Measurements from ENCODE around the gene CAMSAP2. TPM values are rescaled to one million over a fixed set of nuclear protein-coding genes. Genes with fewer than 3 reads are reported as not detected.
A peak's percentile ranks its signal among the peaks of the same experiment; 100 is the strongest.

CAMSAP2 gene
- total and polyA plus RNA-seq, 12 donors = 7.0 to 47.1 (median 38.1) TPM

DNA sequence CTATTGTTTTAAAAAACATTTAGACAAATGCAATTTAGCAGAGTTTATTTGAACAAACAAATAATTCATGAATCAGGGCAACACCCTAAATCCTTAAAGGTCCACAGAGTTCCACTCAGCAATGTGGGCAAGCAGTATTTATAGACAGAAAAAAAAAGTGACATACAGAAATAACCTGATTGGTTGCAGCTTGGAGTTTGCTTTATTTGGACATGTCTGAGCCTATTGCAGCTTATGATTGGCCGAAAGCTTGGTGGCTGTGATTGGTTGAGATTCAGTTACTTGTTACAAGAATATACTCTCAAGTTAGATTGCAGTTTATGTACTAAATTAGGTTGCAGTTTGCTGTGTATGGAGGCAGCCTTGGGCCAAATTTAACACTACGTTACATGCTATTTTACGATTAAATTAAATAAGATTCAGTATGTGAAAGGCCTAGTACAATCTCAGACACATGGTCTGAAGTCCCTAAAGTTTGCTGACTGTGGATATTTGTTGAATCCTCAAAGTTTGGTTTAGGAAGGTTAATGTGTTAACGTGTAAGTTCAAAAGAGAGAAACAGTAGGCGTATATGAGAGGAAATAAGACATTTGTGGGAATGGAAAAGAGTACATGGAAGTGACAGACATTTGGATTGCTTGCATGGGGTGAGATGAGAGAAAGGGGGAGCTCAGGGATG lies 6.9 kb upstream of the CAMSAP2 start:
- H3K4me3 ChIP-seq = no peak overlapping the region
- H3K9me3 ChIP-seq = no peaks in the 10 kb centered on the region
- no peaks in the 10 kb centered on the region for H3K36me3 ChIP-seq
- 96 to 97% methylated on average over 5 of the region's 5 CpGs for WGBS, 2 donors
- peaks cover 0 to under 1% (median 0%) of the 10 kb centered on the region in 7 donors for H3K27me3 ChIP-seq
- intact Hi-C loops (cut with DNase I) = loop anchor here in 1 of 10 donors (10.0 kb wide), 1 partner anchor 57 kb away; no protein-coding TSS in a partner anchor
- ATAC-seq = no peak
- TF ChIP-seq, protein P1, sequence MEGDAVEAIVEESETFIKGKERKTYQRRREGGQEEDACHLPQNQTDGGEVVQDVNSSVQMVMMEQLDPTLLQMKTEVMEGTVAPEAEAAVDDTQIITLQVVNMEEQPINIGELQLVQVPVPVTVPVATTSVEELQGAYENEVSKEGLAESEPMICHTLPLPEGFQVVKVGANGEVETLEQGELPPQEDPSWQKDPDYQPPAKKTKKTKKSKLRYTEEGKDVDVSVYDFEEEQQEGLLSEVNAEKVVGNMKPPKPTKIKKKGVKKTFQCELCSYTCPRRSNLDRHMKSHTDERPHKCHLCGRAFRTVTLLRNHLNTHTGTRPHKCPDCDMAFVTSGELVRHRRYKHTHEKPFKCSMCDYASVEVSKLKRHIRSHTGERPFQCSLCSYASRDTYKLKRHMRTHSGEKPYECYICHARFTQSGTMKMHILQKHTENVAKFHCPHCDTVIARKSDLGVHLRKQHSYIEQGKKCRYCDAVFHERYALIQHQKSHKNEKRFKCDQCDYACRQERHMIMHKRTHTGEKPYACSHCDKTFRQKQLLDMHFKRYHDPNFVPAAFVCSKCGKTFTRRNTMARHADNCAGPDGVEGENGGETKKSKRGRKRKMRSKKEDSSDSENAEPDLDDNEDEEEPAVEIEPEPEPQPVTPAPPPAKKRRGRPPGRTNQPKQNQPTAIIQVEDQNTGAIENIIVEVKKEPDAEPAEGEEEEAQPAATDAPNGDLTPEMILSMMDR (IDR thresholded peaks at IDR 0.05) = no peak
- no peak overlapping the region for H3K27ac ChIP-seq
- DNase-seq = no peak
- H3K4me1 ChIP-seq = peaks cover 0 to 6% (median 0%) of the 10 kb centered on the region in 9 donors

DNA sequence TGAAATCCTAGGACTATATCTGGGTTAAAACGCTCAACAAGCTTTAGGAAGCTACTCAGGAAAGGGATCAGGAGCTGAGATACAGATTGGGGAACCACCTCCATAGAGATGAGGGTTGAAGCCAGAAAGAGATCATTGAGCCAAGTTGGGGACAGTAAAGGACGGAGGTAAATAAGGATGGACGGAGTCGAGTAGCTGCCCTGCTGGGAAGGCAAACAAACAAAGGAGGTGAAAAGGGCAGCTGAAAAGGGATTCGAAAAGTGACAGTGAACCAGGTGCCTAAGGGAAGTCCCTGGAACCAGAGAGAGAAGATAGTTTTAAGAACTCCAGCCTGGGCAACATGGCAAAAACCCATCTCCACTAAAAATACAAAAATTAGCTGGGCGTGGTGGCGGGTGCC lies 6.3 kb upstream of the CAMSAP2 start:
- H3K27ac ChIP-seq = no peak overlapping the region
- DNase-seq (no peak), ATAC-seq (no peak)
- TF ChIP-seq, protein P1 (IDR thresholded peaks at IDR 0.05) = no peak
- no peaks in the 10 kb centered on the region for H3K36me3 ChIP-seq
- no peak overlapping the region for H3K4me3 ChIP-seq
- intact Hi-C loops (cut with DNase I) = loop anchor here in 1 of 10 donors (10.0 kb wide), 1 partner anchor 58 kb away; no protein-coding TSS in a partner anchor
- peaks cover 0 to 7% (median 0%) of the 10 kb centered on the region in 7 donors for H3K27me3 ChIP-seq
- 71 to 81% methylated on average over 7 of the region's 7 CpGs for WGBS, 2 donors
- H3K9me3 ChIP-seq = no peaks in the 10 kb centered on the region
- peaks cover 0 to 6% (median 0%) of the 10 kb centered on the region in 9 donors for H3K4me1 ChIP-seq

- no peaks in the 10 kb centered on the region for H3K36me3 ChIP-seq
- H3K9me3 ChIP-seq = no peaks in the 10 kb centered on the region
- TF ChIP-seq, protein P1 (IDR thresholded peaks at IDR 0.05) = no peak
- ATAC-seq (no peak), DNase-seq (no peak)
- intact Hi-C loops (cut with DNase I) = loop anchor here in 1 of 10 donors (10.0 kb wide), 1 partner anchor 59 kb away; no protein-coding TSS in a partner anchor
- WGBS, 2 donors = 87 to 89% methylated on average over 6 of the region's 6 CpGs
- peaks cover 0 to 14% (median 0%) of the 10 kb centered on the region in 7 donors for H3K27me3 ChIP-seq
- no peak overlapping the region for H3K4me3 ChIP-seq
- H3K27ac ChIP-seq = no peak overlapping the region
- H3K4me1 ChIP-seq = peaks cover 0 to 13% (median 6%) of the 10 kb centered on the region in 9 donors
Measured at GRCh38 chr1:200733907-200734306, 4.8 kb upstream of the CAMSAP2 start.

- Histone ChIP-seq H3K9me3 (no peaks in the 10 kb centered on the region), H3K4me3 (peak overlapping the region in 8 of 10 donors; percentile 23 to 98 (median 92)), H3K36me3 (no peaks in the 10 kb centered on the region), H3K27me3 (peaks cover 0 to 39% (median 0%) of the 10 kb centered on the region in 7 donors), H3K4me1 (peaks cover 5 to 36% (median 27%) of the 10 kb centered on the region in 9 donors), H3K27ac (peak overlapping the region in 9 of 10 donors; percentile 82 to 100 (median 99))
- DNase-seq = no peak
- ATAC-seq = no peak
- intact Hi-C loops (cut with DNase I) = loop anchor here in 9 of 10 donors (2.0 to 10.0 kb wide), 7 partner anchors 63 to 117 kb away; partner anchors contain the start of genes KIF14 (in 3 of the 9) and DDX59 (in 1 of the 9)
- 77 to 83% methylated on average over 8 of the region's 8 CpGs for WGBS, 2 donors
- TF ChIP-seq, protein P1 (IDR thresholded peaks at IDR 0.05) = no peak
Measured at GRCh38 chr1:200737647-200738291, 924 bp upstream of the CAMSAP2 start.
